Hematopoietic multipotent progenitor cell treated with erythropoietin and hydrocortisone succinate and interleukin-3 and kit ligand, for 4 days (in vitro differentiated cells): Measurements from ENCODE around the gene HOXA6.

Experiments
- DNase-seq: peaks from one replicate; pipeline ENCODE4 v3.0.0-alpha.2; 2015

HOXA6 gene

GRCh38 chr7:27095897-27096767, 51.4 kb downstream of the HOXA6 start, which contains the start of gene HOXA1:
TSS of gene HOXA1 (minus strand) at chr7:27096000. CDS start at chr7:27095912, 88 bp downstream.
- peak; percentile 93 for DNase-seq
